HepG2 (cell line): ENCODE measurements around the gene SIRT7. TPM values are rescaled to one million over a fixed set of nuclear protein-coding genes. Genes with fewer than 3 reads are reported as not detected.

ENCODE experiments used
- ATAC-seq: fragments of 200-7000 bp; cut with Tn5 transposase; 3 replicates; pipeline ENCODE4 v1.9.1; 2020; ENCODE audit warnings: mild to moderate bottlenecking, moderate library complexity
- BruUV-seq: library from RNA; stranded (reverse); fragments of 400-500 nt; replicated peaks from 2 replicates; lab custom pipeline; 2021; lab: Mats Ljungman, UMichigan
- CTCF ChIA-PET: fragments of 300-600 bp; formaldehyde crosslinking; extraction: SDS; loops from one replicate; lab custom pipeline; 2021; ENCODE audit warnings: low total read pairs, inconsistent platforms, low intra/inter-chr PET ratio; lab: Yijun Ruan, JAX
- POLR2A ChIA-PET: fragments of 350-600 bp; sonication (Branson Sonifier 250); formaldehyde crosslinking; loops from one replicate; lab custom pipeline; 2020; ENCODE audit warnings: antibody characterized with exemption, inconsistent platforms; lab: Yijun Ruan, JAX
- DNase-seq: peaks from one replicate; pipeline ENCODE4 v3.0.0-alpha.2; 2015; ENCODE audit warnings: low spot score
- FAIRE-seq: peaks from 3 replicates; lab custom pipeline; 2011; peaks lifted over from hg19 to GRCh38; lab: Jason Lieb, UNC
- H2AFZ ChIP-seq: one replicate; pipeline ENCODE4 v1.6.1; 2011; ENCODE audit warnings: low read length, inconsistent platforms
- H3K27ac ChIP-seq: fragments of 300-600 bp; 3 replicates; pipeline ENCODE4 v1.8.0; 2011; ENCODE audit warnings: mixed run types, mild to moderate bottlenecking, mixed read lengths, low read length, inconsistent platforms; ENCODE audit not compliant: insufficient read depth; ENCODE audit errors: extremely low read length
- H3K27me3 ChIP-seq, 2 experiments: fragments of 200-600 bp in 1 of 2; 2 replicates in 1 of 2; 3 replicates in 1 of 2; pipeline versions ENCODE4 v1.6.0 to v1.8.0; 2011; ENCODE audit warnings: low read length in 2 of 2, mild to moderate bottlenecking in 2 of 2, moderate library complexity in 2 of 2, inconsistent platforms in 1 of 2; ENCODE audit not compliant: insufficient read depth in 2 of 2, control insufficient read depth in 1 of 2
- H3K36me3 ChIP-seq, 2 experiments: fragments of 200-600 bp in 1 of 2; replicated peaks in 1 of 2; 2 replicates in 1 of 2; 3 replicates in 1 of 2; pipeline versions ENCODE4 v1.5.1 to v1.8.0; 2011; ENCODE audit warnings: low read length in 2 of 2, inconsistent platforms in 1 of 2; ENCODE audit not compliant: insufficient read depth in 2 of 2, control insufficient read depth in 1 of 2
- H3K4me1 ChIP-seq: 2 replicates; pipeline ENCODE4 v1.5.1; 2012; ENCODE audit warnings: low read length, inconsistent platforms; ENCODE audit not compliant: insufficient read depth
- H3K4me2 ChIP-seq: 2 replicates; pipeline ENCODE4 v1.6.0; 2011; ENCODE audit warnings: low read depth, low read length, inconsistent platforms
- H3K4me3 ChIP-seq, 3 experiments: fragments of 200-600 bp in 1 of 3; sonication (generic), shearing (Covaris generic) in 1 of 3; replicated peaks in 1 of 3; 2 replicates each; pipeline ENCODE4 v1.5.1; 2011 to 2016; ENCODE audit warnings: low read length in 3 of 3, inconsistent platforms in 2 of 3, low read depth in 2 of 3, mild to moderate bottlenecking in 2 of 3, control low read depth in 1 of 3, mixed read lengths in 1 of 3; ENCODE audit not compliant: insufficient read depth in 1 of 3
- H3K79me2 ChIP-seq: one replicate; pipeline ENCODE4 v1.6.1; 2011; ENCODE audit warnings: low read length, inconsistent platforms; ENCODE audit not compliant: insufficient read depth
- H3K9ac ChIP-seq: 2 replicates; pipeline ENCODE4 v1.6.0; 2011; ENCODE audit warnings: mild to moderate bottlenecking, low read depth, low read length, inconsistent platforms; ENCODE audit not compliant: insufficient read depth
- H3K9me3 ChIP-seq: 2 replicates; pipeline ENCODE4 v1.5.1; 2012; ENCODE audit warnings: mild to moderate bottlenecking, low read length
- H4K20me1 ChIP-seq: 2 replicates; pipeline ENCODE4 v1.6.0; 2011; ENCODE audit warnings: inconsistent platforms, mild to moderate bottlenecking, low read length, moderate library complexity; ENCODE audit not compliant: insufficient read depth
- NCOA1 ChIP-seq: sonication (generic); formaldehyde crosslinking; IDR thresholded peaks from 2 replicates; pipeline ENCODE4 v1.9.0; 2021; ENCODE audit warnings: missing genetic modification reagents
- PHF21A ChIP-seq: sonication (generic); formaldehyde crosslinking; IDR thresholded peaks from 2 replicates; pipeline ENCODE4 v1.5.0; 2020; ENCODE audit warnings: mild to moderate bottlenecking, missing genetic modification reagents
- ZNF350 ChIP-seq: sonication (generic); formaldehyde crosslinking; IDR thresholded peaks from 2 replicates; pipeline ENCODE4 v1.4.0; 2020; ENCODE audit warnings: mild to moderate bottlenecking, low read depth, missing genetic modification reagents, borderline replicate concordance
- ZNF557 ChIP-seq: sonication (generic); formaldehyde crosslinking; IDR thresholded peaks from 2 replicates; pipeline ENCODE4 v1.4.0; 2020; ENCODE audit warnings: missing genetic modification reagents
- WGBS: methylation state at CpG from one replicate; pipeline ENCODE4 v1.1.6; 2017; ENCODE audit warnings: low lambda C conversion rate; 5-methylcytosine and 5-hydroxymethylcytosine counted together
- in situ Hi-C: cut with HindIII; loops from 2 replicates; pipeline ENCODE4 v1.10.0; 2017; ENCODE audit warnings: low pct_unique_long_range_greater_than_20kb; ENCODE audit not compliant: extremely low pct_ligation_motif_present
- intact Hi-C: fragments of 100-400 bp; cut with micrococcal nuclease; formaldehyde crosslinking; loops from one replicate; pipeline ENCODE4 v1.10.0; 2022; ENCODE audit not compliant: unreplicated experiment
- polyA plus RNA-seq, 8 experiments: library from polyadenylated mRNA; depleted of rRNA in 3 of 8; stranded (reverse) in 7 of 8; unstranded in 1 of 8; fragments of >200 nt; fragmentation: Illumina TruSeq in 4 of 8; extraction: Trizol in 4 of 8; gene quantifications; 2 replicates each; pipeline versions ENCODE4 v1.2.1 to v1.2.3, GENCODE V29; 2011 to 2016; ENCODE audit warnings: low read depth in 4 of 8, missing spikeins in 1 of 8, mixed read lengths in 1 of 8; ENCODE audit not compliant: insufficient read depth in 1 of 8
- total RNA-seq, 5 experiments: library from RNA; depleted of rRNA; stranded (reverse); fragments of >200 nt; fragmentation: Illumina TruSeq; extraction: Trizol; gene quantifications; 2 replicates each; pipeline ENCODE4 v1.2.3, GENCODE V29; 2016; ENCODE audit warnings: low read depth in 1 of 5
- TF ChIP-seq, protein P1 (sequence below): sonication (generic); formaldehyde crosslinking; IDR thresholded peaks from 2 replicates; pipeline ENCODE4 v1.5.1; 2020; ENCODE audit warnings: missing genetic modification reagents, mild to moderate bottlenecking, borderline replicate concordance
- TF ChIP-seq, protein P2 (sequence below): sonication (generic); formaldehyde crosslinking; IDR thresholded peaks from 2 replicates; pipeline ENCODE4 v1.5.0; 2020; ENCODE audit warnings: mild to moderate bottlenecking, missing genetic modification reagents, moderate library complexity
- TF ChIP-seq, protein P3 (sequence below): sonication (generic); formaldehyde crosslinking; IDR thresholded peaks from 2 replicates; pipeline ENCODE4 v1.5.1; 2020; ENCODE audit warnings: mild to moderate bottlenecking, missing genetic modification reagents, moderate library complexity

Gene SIRT7
- total and polyA plus RNA-seq, 2 of the 13 experiments (the other 11 are each of a cell fraction or from before 2014, with no cell fraction given), result 8.3 to 24.8 TPM

DNA sequence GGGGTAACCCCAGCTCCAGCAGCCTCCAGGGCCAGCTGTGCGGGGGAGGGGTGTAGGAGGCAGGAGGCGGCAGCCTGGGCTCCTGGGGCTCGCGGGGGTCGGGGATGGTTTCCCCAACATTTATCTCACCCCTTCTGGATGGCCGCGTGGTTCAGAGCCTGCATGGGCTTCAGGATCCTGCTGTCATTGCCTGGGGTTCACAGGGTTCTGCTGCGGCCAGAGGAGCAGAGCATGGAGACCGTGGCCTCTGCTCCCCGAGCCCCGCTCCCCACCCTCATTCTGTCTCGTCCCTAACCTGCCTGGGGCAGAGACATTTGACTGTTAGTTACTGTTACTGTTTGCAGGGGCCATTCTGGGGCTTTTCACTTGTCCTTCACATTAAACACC, 24.2 kb upstream of the SIRT7 start:
- FAIRE-seq (no peak), DNase-seq (no peak), ATAC-seq (no peak)
- Histone ChIP-seq H3K4me3 (no peak overlapping the region; a peak in 1 of 6 replicates), H3K9me3 (no peaks in the 10 kb centered on the region), H3K4me1 (peaks cover 68% of the 10 kb centered on the region), H3K9ac (no peak overlapping the region), H2AFZ (no peak overlapping the region), H3K79me2 (no peaks in the 10 kb centered on the region), H4K20me1 (no peaks in the 10 kb centered on the region), H3K4me2 (no peak overlapping the region; the same call in 1 of the 2 replicates), H3K27ac (no peak overlapping the region), H3K36me3 (no peaks in the 10 kb centered on the region), H3K27me3 (peaks cover 16 to 33% of the 10 kb centered on the region in 2 experiments; a peak in 4 of 5 replicates)
- TF ChIP-seq, protein P1, sequence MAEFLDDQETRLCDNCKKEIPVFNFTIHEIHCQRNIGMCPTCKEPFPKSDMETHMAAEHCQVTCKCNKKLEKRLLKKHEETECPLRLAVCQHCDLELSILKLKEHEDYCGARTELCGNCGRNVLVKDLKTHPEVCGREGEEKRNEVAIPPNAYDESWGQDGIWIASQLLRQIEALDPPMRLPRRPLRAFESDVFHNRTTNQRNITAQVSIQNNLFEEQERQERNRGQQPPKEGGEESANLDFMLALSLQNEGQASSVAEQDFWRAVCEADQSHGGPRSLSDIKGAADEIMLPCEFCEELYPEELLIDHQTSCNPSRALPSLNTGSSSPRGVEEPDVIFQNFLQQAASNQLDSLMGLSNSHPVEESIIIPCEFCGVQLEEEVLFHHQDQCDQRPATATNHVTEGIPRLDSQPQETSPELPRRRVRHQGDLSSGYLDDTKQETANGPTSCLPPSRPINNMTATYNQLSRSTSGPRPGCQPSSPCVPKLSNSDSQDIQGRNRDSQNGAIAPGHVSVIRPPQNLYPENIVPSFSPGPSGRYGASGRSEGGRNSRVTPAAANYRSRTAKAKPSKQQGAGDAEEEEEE, result no peak
- TF ChIP-seq PHF21A, result 0 out of 2 replicates have a peak, but pooled peaks have one; percentile 8
- ChIA-PET POLR2A (interaction anchor here (1.3 to 7.9 kb wide), 2 partner anchors 11 to 14 kb away, joined by 4 to 58 read pairs; no protein-coding TSS in a partner anchor), CTCF (no interaction called here)
- intact Hi-C loops, result no loop called here
- BruUV-seq, result no TSS peak
- in situ Hi-C loops, result no loop called here
- 37% methylated on average over 8 of the region's 12 CpGs for WGBS

DNA sequence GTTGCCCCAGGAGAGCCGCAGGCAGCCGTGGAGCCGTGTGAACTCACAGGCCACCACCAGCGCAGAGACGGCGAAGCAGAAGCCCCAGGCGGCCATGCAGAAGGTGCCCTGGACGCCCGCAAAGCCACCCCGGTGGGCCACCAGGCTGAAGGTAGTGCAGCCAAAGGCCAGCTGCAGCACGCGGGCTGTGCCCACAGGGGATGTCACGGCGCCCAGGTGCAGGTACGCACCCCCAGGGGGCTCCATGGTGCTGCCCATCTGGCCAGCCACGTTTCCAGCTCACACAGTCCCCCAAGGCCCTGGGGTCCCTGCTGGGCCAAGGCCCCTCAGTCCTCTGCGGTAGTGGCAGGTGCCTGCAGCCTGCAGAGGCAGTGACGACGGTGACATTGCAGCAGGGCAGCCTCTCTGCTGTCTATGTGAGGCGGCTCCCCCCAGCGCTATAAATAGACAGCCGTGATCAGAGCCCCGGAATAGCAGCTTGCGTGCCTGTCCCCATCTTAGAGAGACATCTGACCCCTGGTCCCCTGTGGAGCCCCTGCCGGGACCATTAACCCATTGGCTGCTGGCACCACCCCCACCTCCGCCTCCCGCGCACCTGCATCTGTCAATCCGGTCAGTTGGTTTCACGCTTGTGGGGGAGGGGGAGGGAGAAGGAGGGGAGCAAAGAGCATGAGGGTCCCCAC, 23.6 kb upstream of the SIRT7 start:
- Histone ChIP-seq H3K27ac (no peak overlapping the region), H3K79me2 (peaks cover 3% of the 10 kb centered on the region), H3K9ac (no peak overlapping the region), H3K27me3 (peaks cover 16 to 33% of the 10 kb centered on the region in 2 experiments; a peak in 4 of 5 replicates), H3K9me3 (no peaks in the 10 kb centered on the region), H3K36me3 (no peaks in the 10 kb centered on the region), H4K20me1 (no peaks in the 10 kb centered on the region), H3K4me3 (no peak overlapping the region; a peak in 1 of 6 replicates), H3K4me1 (peaks cover 65% of the 10 kb centered on the region), H2AFZ (no peak overlapping the region), H3K4me2 (peak overlapping the region; percentile 13; the same call in 1 of the 2 replicates)
- intact Hi-C loops, result no loop called here
- POLR2A ChIA-PET, result interaction anchor here (1.6 to 7.9 kb wide), 2 partner anchors 12 to 14 kb away, joined by 5 to 58 read pairs; partner anchors contain the start of gene MAFG
- DNase-seq (no peak), FAIRE-seq (no peak), ATAC-seq (peak; percentile 33)
- CTCF ChIA-PET, result no interaction called here
- no TSS peak for BruUV-seq
- in situ Hi-C loops, result no loop called here
- WGBS, result 28% methylated on average over 16 of the region's 30 CpGs
- TF ChIP-seq, protein P2, sequence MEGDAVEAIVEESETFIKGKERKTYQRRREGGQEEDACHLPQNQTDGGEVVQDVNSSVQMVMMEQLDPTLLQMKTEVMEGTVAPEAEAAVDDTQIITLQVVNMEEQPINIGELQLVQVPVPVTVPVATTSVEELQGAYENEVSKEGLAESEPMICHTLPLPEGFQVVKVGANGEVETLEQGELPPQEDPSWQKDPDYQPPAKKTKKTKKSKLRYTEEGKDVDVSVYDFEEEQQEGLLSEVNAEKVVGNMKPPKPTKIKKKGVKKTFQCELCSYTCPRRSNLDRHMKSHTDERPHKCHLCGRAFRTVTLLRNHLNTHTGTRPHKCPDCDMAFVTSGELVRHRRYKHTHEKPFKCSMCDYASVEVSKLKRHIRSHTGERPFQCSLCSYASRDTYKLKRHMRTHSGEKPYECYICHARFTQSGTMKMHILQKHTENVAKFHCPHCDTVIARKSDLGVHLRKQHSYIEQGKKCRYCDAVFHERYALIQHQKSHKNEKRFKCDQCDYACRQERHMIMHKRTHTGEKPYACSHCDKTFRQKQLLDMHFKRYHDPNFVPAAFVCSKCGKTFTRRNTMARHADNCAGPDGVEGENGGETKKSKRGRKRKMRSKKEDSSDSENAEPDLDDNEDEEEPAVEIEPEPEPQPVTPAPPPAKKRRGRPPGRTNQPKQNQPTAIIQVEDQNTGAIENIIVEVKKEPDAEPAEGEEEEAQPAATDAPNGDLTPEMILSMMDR (CRISPR knock-in tag), result peak; percentile 26; the same call in 1 of the 2 replicates
- TF ChIP-seq ZNF350 (CRISPR knock-in tag), result no peak
- TF ChIP-seq, protein P3, sequence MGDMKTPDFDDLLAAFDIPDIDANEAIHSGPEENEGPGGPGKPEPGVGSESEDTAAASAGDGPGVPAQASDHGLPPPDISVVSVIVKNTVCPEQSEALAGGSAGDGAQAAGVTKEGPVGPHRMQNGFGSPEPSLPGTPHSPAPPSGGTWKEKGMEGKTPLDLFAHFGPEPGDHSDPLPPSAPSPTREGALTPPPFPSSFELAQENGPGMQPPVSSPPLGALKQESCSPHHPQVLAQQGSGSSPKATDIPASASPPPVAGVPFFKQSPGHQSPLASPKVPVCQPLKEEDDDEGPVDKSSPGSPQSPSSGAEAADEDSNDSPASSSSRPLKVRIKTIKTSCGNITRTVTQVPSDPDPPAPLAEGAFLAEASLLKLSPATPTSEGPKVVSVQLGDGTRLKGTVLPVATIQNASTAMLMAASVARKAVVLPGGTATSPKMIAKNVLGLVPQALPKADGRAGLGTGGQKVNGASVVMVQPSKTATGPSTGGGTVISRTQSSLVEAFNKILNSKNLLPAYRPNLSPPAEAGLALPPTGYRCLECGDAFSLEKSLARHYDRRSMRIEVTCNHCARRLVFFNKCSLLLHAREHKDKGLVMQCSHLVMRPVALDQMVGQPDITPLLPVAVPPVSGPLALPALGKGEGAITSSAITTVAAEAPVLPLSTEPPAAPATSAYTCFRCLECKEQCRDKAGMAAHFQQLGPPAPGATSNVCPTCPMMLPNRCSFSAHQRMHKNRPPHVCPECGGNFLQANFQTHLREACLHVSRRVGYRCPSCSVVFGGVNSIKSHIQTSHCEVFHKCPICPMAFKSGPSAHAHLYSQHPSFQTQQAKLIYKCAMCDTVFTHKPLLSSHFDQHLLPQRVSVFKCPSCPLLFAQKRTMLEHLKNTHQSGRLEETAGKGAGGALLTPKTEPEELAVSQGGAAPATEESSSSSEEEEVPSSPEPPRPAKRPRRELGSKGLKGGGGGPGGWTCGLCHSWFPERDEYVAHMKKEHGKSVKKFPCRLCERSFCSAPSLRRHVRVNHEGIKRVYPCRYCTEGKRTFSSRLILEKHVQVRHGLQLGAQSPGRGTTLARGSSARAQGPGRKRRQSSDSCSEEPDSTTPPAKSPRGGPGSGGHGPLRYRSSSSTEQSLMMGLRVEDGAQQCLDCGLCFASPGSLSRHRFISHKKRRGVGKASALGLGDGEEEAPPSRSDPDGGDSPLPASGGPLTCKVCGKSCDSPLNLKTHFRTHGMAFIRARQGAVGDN, result peak; percentile 26; the same call in 1 of the 2 replicates
- TF ChIP-seq ZNF557 (CRISPR knock-in tag), result no peak
- no peak for TF ChIP-seq NCOA1 (CRISPR knock-in tag)
